HTR-8/SVneo (cell line): ENCODE data around the gene HS3ST5.

Source experiments
- DNase-seq: peaks from one replicate; pipeline ENCODE4 v3.0.0; 2011; ENCODE audit warnings: low spot score, mixed read lengths; ENCODE audit not compliant: insufficient read length
- FAIRE-seq: peaks from 2 replicates; lab custom pipeline; 2011; peaks lifted over from hg19 to GRCh38; lab: Jason Lieb, UNC

HS3ST5 gene

GRCh38 chr6:114342826-114343781 is at the start of gene HS3ST5:
HS3ST5 (minus strand) TSS chr6:114343023; CDS start chr6:114062845, 280,178 bp downstream.
- peak; percentile 47 for DNase-seq
- FAIRE-seq: no peak

GRCh38 chr6:114390176-114390575 is 47.4 kb upstream of the HS3ST5 start:
- DNase-seq: no peak
- no peak for FAIRE-seq

GRCh38 chr6:114389111-114389510 is 46.3 kb upstream of the HS3ST5 start:
- FAIRE-seq (no peak), DNase-seq (no peak)

- FAIRE-seq (no peak), DNase-seq (no peak)
Measured at GRCh38 chr6:114382406-114382805, 39.6 kb upstream of the HS3ST5 start.

GRCh38 chr6:114377881-114378280 is 35.1 kb upstream of the HS3ST5 start:
- FAIRE-seq: no peak
- no peak for DNase-seq

GRCh38 chr6:114376611-114377175 is 33.9 kb upstream of the HS3ST5 start:
- FAIRE-seq: no peak
- no peak for DNase-seq

GRCh38 chr6:114375541-114376192 is 32.8 kb upstream of the HS3ST5 start:
- DNase-seq: no peak
- no peak for FAIRE-seq

- DNase-seq (no peak), FAIRE-seq (no peak)
Measured at GRCh38 chr6:114367315-114367961, 24.6 kb upstream of the HS3ST5 start.

GRCh38 chr6:114366899-114367298 is 24.1 kb upstream of the HS3ST5 start:
- no peak for FAIRE-seq
- DNase-seq: no peak

GRCh38 chr6:114364301-114364700 is 21.5 kb upstream of the HS3ST5 start:
- DNase-seq (no peak), FAIRE-seq (no peak)

- FAIRE-seq (no peak), DNase-seq (no peak)
Measured at GRCh38 chr6:114362957-114363356, 20.1 kb upstream of the HS3ST5 start.

- DNase-seq: no peak
- no peak for FAIRE-seq
Measured at GRCh38 chr6:114362396-114362795, 19.6 kb upstream of the HS3ST5 start.

- DNase-seq (no peak), FAIRE-seq (no peak)
Measured at GRCh38 chr6:114361036-114361435, 18.2 kb upstream of the HS3ST5 start.

- FAIRE-seq (no peak), DNase-seq (no peak)
Measured at GRCh38 chr6:114355300-114355699, 12.5 kb upstream of the HS3ST5 start.

- FAIRE-seq (no peak), DNase-seq (no peak)
Measured at GRCh38 chr6:114354482-114354881, 11.7 kb upstream of the HS3ST5 start.

GRCh38 chr6:114346451-114346850 is 3.6 kb upstream of the HS3ST5 start:
- FAIRE-seq (no peak), DNase-seq (no peak)

GRCh38 chr6:114344971-114345275 is 2.1 kb upstream of the HS3ST5 start:
- DNase-seq: no peak
- no peak for FAIRE-seq

- DNase-seq (no peak), FAIRE-seq (no peak)
Measured at GRCh38 chr6:114344246-114344970, 1.6 kb upstream of the HS3ST5 start.

GRCh38 chr6:114343782-114344144 is 940 bp upstream of the HS3ST5 start:
- DNase-seq: no peak
- no peak for FAIRE-seq
